ENCODE measurements around the gene ZNF787.

The ZNF787 gene

GRCh38 chr19:56105090-56105701 is 15.9 kb downstream of the ZNF787 start:
- Histone ChIP-seq H4K20me1 (ENCODE audit: low read depth, low read length) (peaks cover 6% of the 10 kb centered on the region; the same call in 1 of the 2 replicates), H3K4me3 (ENCODE audit: insufficient read depth, low read length, poor library complexity, severe bottlenecking) (no peak overlapping the region), H3K27me3 (ENCODE audit: low read length) (no peaks in the 10 kb centered on the region), H3K79me2 (ENCODE audit: insufficient read depth, low read length) (peaks cover 77% of the 10 kb centered on the region), H3K27ac (ENCODE audit: low read depth, low read length) (no peak overlapping the region; the same call in 1 of the 2 replicates), H3K36me3 (ENCODE audit: low read length) (no peaks in the 10 kb centered on the region), H3K9me3 (ENCODE audit: insufficient read depth, low read length) (no peaks in the 10 kb centered on the region), H3K4me2 (ENCODE audit: low read depth, low read length, poor library complexity, severe bottlenecking) (no peak overlapping the region), H3F3A (ENCODE audit: insufficient read depth) (no peaks in the 10 kb centered on the region), H3K9ac (ENCODE audit: low read length) (no peak overlapping the region), H3K9me2 (replicated peaks; ENCODE audit: insufficient read depth, low read length) (no peaks in the 10 kb centered on the region), H2AFZ (ENCODE audit: low read depth, low read length, severe bottlenecking) (no peak overlapping the region)
- TF ChIP-seq CTCF (IDR thresholded peaks at IDR 0.05; ENCODE audit: insufficient read depth, low read length, poor library complexity, severe bottlenecking), result peak; percentile 46
- no peak for TF ChIP-seq EZH2phosphoT487 (conservative IDR thresholded peaks at IDR 0.05; ENCODE audit: low read length)

- TF ChIP-seq CTCF (IDR thresholded peaks at IDR 0.05; ENCODE audit: insufficient read depth, low read length, poor library complexity, severe bottlenecking), result no peak
- TF ChIP-seq EZH2phosphoT487 (conservative IDR thresholded peaks at IDR 0.05; ENCODE audit: low read length), result no peak
- no peak overlapping the region for H3K27ac ChIP-seq (ENCODE audit: low read depth, low read length)
- H4K20me1 ChIP-seq (ENCODE audit: low read depth, low read length), result peaks cover 6% of the 10 kb centered on the region; the same call in 1 of the 2 replicates
- no peak overlapping the region for H2AFZ ChIP-seq (ENCODE audit: low read depth, low read length, severe bottlenecking)
- no peak overlapping the region for H3K4me3 ChIP-seq (ENCODE audit: insufficient read depth, low read length, poor library complexity, severe bottlenecking)
- no peak overlapping the region for H3K4me2 ChIP-seq (ENCODE audit: low read depth, low read length, poor library complexity, severe bottlenecking)
- no peak overlapping the region for H3K9ac ChIP-seq (ENCODE audit: low read length)
- no peaks in the 10 kb centered on the region for H3K9me2 ChIP-seq (replicated peaks; ENCODE audit: insufficient read depth, low read length)
- H3K27me3 ChIP-seq (ENCODE audit: low read length), result no peaks in the 10 kb centered on the region
- H3K9me3 ChIP-seq (ENCODE audit: insufficient read depth, low read length), result no peaks in the 10 kb centered on the region
- no peaks in the 10 kb centered on the region for H3F3A ChIP-seq (ENCODE audit: insufficient read depth)
- H3K36me3 ChIP-seq (ENCODE audit: low read length), result no peaks in the 10 kb centered on the region
- H3K79me2 ChIP-seq (ENCODE audit: insufficient read depth, low read length), result peaks cover 70% of the 10 kb centered on the region
Measured at GRCh38 chr19:56104423-56104822, 16.7 kb downstream of the ZNF787 start.

- H4K20me1 ChIP-seq (ENCODE audit: low read depth, low read length), result peaks cover 6% of the 10 kb centered on the region; the same call in 1 of the 2 replicates
- no peaks in the 10 kb centered on the region for H3F3A ChIP-seq (ENCODE audit: insufficient read depth)
- no peak for TF ChIP-seq CTCF (IDR thresholded peaks at IDR 0.05; ENCODE audit: insufficient read depth, low read length, poor library complexity, severe bottlenecking)
- no peak overlapping the region for H3K9ac ChIP-seq (ENCODE audit: low read length)
- H3K9me2 ChIP-seq (replicated peaks; ENCODE audit: insufficient read depth, low read length), result no peaks in the 10 kb centered on the region
- H3K36me3 ChIP-seq (ENCODE audit: low read length), result no peaks in the 10 kb centered on the region
- no peak overlapping the region for H2AFZ ChIP-seq (ENCODE audit: low read depth, low read length, severe bottlenecking)
- H3K79me2 ChIP-seq (ENCODE audit: insufficient read depth, low read length), result peaks cover 60% of the 10 kb centered on the region
- H3K27me3 ChIP-seq (ENCODE audit: low read length), result no peaks in the 10 kb centered on the region
- H3K4me3 ChIP-seq (ENCODE audit: insufficient read depth, low read length, poor library complexity, severe bottlenecking), result no peak overlapping the region
- no peak overlapping the region for H3K27ac ChIP-seq (ENCODE audit: low read depth, low read length)
- no peak overlapping the region for H3K4me2 ChIP-seq (ENCODE audit: low read depth, low read length, poor library complexity, severe bottlenecking)
- no peaks in the 10 kb centered on the region for H3K9me3 ChIP-seq (ENCODE audit: insufficient read depth, low read length)
Measured at GRCh38 chr19:56103027-56103614, 18.0 kb downstream of the ZNF787 start.
